Osteocyte (in vitro differentiated cells): ENCODE data around the gene CLK2. TPM values are rescaled to one million over a fixed set of nuclear protein-coding genes. Genes with fewer than 3 reads are reported as not detected.
"Not testable (repeated sequence)": the region's sequence is repeated elsewhere in the genome, so short reads cannot be mapped to it uniquely, and the experiment has no call there.

Source experiments
- DNase-seq: peaks from one replicate; pipeline ENCODE4 v3.0.0; 2021; ENCODE audit warnings: mixed read lengths; ENCODE audit not compliant: unreplicated experiment; ENCODE audit errors: extremely low spot score
- H3K27ac Mint-ChIP-seq: one replicate; pipeline ENCODE4 v1.8.0; 2021; ENCODE audit warnings: mild to moderate bottlenecking, mixed read lengths; ENCODE audit not compliant: unreplicated experiment
- H3K27me3 Mint-ChIP-seq: one replicate; pipeline ENCODE4 v1.8.0; 2021; ENCODE audit warnings: mixed read lengths; ENCODE audit not compliant: unreplicated experiment
- H3K36me3 Mint-ChIP-seq: one replicate; pipeline ENCODE4 v1.8.0; 2021; ENCODE audit warnings: mixed read lengths; ENCODE audit not compliant: unreplicated experiment
- H3K4me1 Mint-ChIP-seq: one replicate; pipeline ENCODE4 v1.8.0; 2021; ENCODE audit warnings: mixed read lengths; ENCODE audit not compliant: unreplicated experiment
- H3K4me3 Mint-ChIP-seq: one replicate; pipeline ENCODE4 v1.8.0; 2021; ENCODE audit warnings: mild to moderate bottlenecking, moderate library complexity, mixed read lengths; ENCODE audit not compliant: unreplicated experiment
- H3K9me3 Mint-ChIP-seq: one replicate; pipeline ENCODE4 v1.8.0; 2021; ENCODE audit warnings: mixed read lengths; ENCODE audit not compliant: unreplicated experiment
- CTCF ChIP-seq: fragments of 200-600 bp; sonication (generic); IDR thresholded peaks from 2 replicates; pipeline ENCODE4 v1.5.0; 2021; ENCODE audit warnings: antibody characterized with exemption, mild to moderate bottlenecking, moderate library complexity
- total RNA-seq: library from RNA; stranded (reverse); gene quantifications from 2 replicates; pipeline ENCODE4 v1.2.1, GENCODE V29; 2021

CLK2 gene
- total RNA-seq, 1 donor from 2014 or later, result 63.5 TPM

GRCh38 chr1:155296661-155297060, 23.4 kb upstream of the CLK2 start:
- Mint-ChIP-seq H3K4me3 (no peak overlapping the region), H3K4me1 (no peaks in the 10 kb centered on the region), H3K36me3 (no peaks in the 10 kb centered on the region), H3K27ac (no peak overlapping the region), H3K27me3 (peaks cover 19% of the 10 kb centered on the region), H3K9me3 (no peaks in the 10 kb centered on the region)
- DNase-seq, result no peak
- no peak for TF ChIP-seq CTCF

GRCh38 chr1:155295942-155296267, 22.6 kb upstream of the CLK2 start:
- no peak overlapping the region for H3K27ac Mint-ChIP-seq
- DNase-seq, result no peak
- H3K4me1 Mint-ChIP-seq, result no peaks in the 10 kb centered on the region

GRCh38 chr1:155295183-155295941, 22.1 kb upstream of the CLK2 start:
- no peak overlapping the region for H3K4me3 Mint-ChIP-seq
- DNase-seq, result no peak
- H3K27me3 Mint-ChIP-seq, result peaks cover 19% of the 10 kb centered on the region
- no peaks in the 10 kb centered on the region for H3K4me1 Mint-ChIP-seq
- TF ChIP-seq CTCF, result no peak
- no peaks in the 10 kb centered on the region for H3K9me3 Mint-ChIP-seq
- no peak overlapping the region for H3K27ac Mint-ChIP-seq
- H3K36me3 Mint-ChIP-seq, result no peaks in the 10 kb centered on the region

More at GRCh38 chr1:155295942-155296267, 22.6 kb upstream of the CLK2 start:
- Mint-ChIP-seq H3K4me3 (no peak overlapping the region), H3K36me3 (no peaks in the 10 kb centered on the region), H3K9me3 (no peaks in the 10 kb centered on the region), H3K27me3 (peaks cover 19% of the 10 kb centered on the region)
- no peak for TF ChIP-seq CTCF

GRCh38 chr1:155294520-155295182, 21.3 kb upstream of the CLK2 start:
- no peak overlapping the region for H3K27ac Mint-ChIP-seq
- H3K36me3 Mint-ChIP-seq, result no peaks in the 10 kb centered on the region
- no peaks in the 10 kb centered on the region for H3K9me3 Mint-ChIP-seq
- peaks cover 19% of the 10 kb centered on the region for H3K27me3 Mint-ChIP-seq
- no peaks in the 10 kb centered on the region for H3K4me1 Mint-ChIP-seq
- TF ChIP-seq CTCF, result no peak
- no peak for DNase-seq
- no peak overlapping the region for H3K4me3 Mint-ChIP-seq

- no peak for DNase-seq
- no peaks in the 10 kb centered on the region for H3K36me3 Mint-ChIP-seq
- H3K4me3 Mint-ChIP-seq, result no peak overlapping the region
- no peak overlapping the region for H3K27ac Mint-ChIP-seq
- no peaks in the 10 kb centered on the region for H3K9me3 Mint-ChIP-seq
- no peak for TF ChIP-seq CTCF
- H3K4me1 Mint-ChIP-seq, result no peaks in the 10 kb centered on the region
- peaks cover 19% of the 10 kb centered on the region for H3K27me3 Mint-ChIP-seq
Observed at GRCh38 chr1:155293086-155293749, 19.9 kb upstream of the CLK2 start.

GRCh38 chr1:155291006-155291405, 17.7 kb upstream of the CLK2 start:
- H3K27me3 Mint-ChIP-seq, H3K4me3 Mint-ChIP-seq, H3K36me3 Mint-ChIP-seq, H3K4me1 Mint-ChIP-seq, H3K27ac Mint-ChIP-seq, H3K9me3 Mint-ChIP-seq, DNase-seq: not testable (repeated sequence)
